GM13977 (cell line): ENCODE results near the gene WSB1.

ENCODE experiments used
- DNase-seq: peaks from one replicate; pipeline ENCODE4 v3.0.0; 2012; ENCODE audit warnings: low spot score
- in situ Hi-C: fragments of 300-500 bp; cut with MboI; formaldehyde crosslinking; loops from one replicate; pipeline ENCODE4 v1.12.0; 2022; ENCODE audit warnings: low sequenced_read_pairs, low pct_unique_long_range_greater_than_20kb, mixed read lengths, inconsistent platforms; ENCODE audit not compliant: unreplicated experiment
- TF ChIP-seq, protein P1 (sequence below): IDR thresholded peaks from 2 replicates; pipeline ENCODE4 v1.5.1; 2012; ENCODE audit warnings: mild to moderate bottlenecking, control low read depth; ENCODE audit not compliant: insufficient read depth; ENCODE audit errors: extremely low read depth, missing control alignments

The WSB1 gene

GRCh38 chr17:27319541-27320221, 25.8 kb downstream of the WSB1 start:
- TF ChIP-seq, protein P1, sequence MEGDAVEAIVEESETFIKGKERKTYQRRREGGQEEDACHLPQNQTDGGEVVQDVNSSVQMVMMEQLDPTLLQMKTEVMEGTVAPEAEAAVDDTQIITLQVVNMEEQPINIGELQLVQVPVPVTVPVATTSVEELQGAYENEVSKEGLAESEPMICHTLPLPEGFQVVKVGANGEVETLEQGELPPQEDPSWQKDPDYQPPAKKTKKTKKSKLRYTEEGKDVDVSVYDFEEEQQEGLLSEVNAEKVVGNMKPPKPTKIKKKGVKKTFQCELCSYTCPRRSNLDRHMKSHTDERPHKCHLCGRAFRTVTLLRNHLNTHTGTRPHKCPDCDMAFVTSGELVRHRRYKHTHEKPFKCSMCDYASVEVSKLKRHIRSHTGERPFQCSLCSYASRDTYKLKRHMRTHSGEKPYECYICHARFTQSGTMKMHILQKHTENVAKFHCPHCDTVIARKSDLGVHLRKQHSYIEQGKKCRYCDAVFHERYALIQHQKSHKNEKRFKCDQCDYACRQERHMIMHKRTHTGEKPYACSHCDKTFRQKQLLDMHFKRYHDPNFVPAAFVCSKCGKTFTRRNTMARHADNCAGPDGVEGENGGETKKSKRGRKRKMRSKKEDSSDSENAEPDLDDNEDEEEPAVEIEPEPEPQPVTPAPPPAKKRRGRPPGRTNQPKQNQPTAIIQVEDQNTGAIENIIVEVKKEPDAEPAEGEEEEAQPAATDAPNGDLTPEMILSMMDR = no peak
- no peak for DNase-seq
- in situ Hi-C loops = no loop called here

GRCh38 chr17:27320222-27320560, 26.3 kb downstream of the WSB1 start:
- TF ChIP-seq, protein P1 = no peak
- DNase-seq = no peak
- in situ Hi-C loops = no loop called here

DNA sequence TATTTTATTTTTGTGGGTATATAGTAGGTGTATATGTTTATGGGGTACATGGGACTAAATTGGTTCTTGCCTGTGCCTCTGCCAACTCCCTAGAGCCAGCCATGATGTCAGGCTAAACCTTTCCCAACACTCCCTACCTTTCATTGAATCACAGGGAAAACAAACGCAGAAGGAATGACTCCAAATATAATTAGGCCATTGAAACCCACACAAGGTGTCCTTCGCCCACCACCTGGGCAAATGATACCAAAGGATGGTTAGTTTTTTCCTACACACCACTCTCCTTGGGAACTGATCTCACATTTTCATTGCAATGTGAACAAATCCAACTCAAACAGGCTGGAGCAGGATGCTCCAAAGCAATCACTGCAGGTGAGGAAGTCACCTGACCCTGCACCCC, 27.5 kb downstream of the WSB1 start:
- no peak for DNase-seq
- in situ Hi-C loops = no loop called here
- TF ChIP-seq, protein P1 = no peak

GRCh38 chr17:27322026-27322425, 28.1 kb downstream of the WSB1 start:
- in situ Hi-C loops = no loop called here
- no peak for DNase-seq
- TF ChIP-seq, protein P1 = no peak

GRCh38 chr17:27322690-27323508, 29.0 kb downstream of the WSB1 start:
- in situ Hi-C loops = no loop called here
- DNase-seq = no peak
- TF ChIP-seq, protein P1 = no peak

DNA sequence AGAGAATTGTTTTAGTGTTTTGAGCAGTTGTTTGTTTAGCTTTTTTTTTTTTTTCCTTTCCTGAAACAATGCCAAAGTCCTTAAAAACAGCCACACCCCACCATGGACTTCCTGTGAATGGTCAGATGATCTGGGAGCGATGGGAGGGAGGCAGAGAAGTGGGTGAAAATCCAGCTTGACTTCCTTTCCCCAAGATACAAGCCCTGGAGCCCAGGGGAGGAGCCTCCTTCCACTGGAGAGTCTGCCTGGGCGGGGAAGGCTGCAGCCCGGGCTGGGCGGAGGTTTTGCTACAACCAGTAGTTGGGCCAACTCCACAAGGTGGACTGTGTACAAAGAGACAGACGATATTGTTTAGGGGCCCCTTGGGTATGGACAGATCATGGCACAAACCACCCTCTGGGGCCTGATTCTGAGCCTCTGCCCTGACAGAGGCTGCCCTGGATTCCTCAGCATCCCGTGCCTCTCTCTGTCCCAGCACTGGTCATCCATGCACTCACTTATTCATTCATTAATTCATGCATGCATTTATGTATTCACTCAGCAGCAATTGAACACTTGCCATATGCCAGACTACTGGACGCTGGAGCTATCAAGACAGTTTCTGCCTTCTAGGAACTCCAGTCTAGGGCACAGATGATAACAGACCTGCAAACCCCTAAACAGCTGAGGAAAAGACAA, 29.8 kb downstream of the WSB1 start:
- TF ChIP-seq, protein P1 = no peak
- in situ Hi-C loops = no loop called here
- no peak for DNase-seq
